ENCODE results near the gene GARIN5A.

The GARIN5A gene

DNA sequence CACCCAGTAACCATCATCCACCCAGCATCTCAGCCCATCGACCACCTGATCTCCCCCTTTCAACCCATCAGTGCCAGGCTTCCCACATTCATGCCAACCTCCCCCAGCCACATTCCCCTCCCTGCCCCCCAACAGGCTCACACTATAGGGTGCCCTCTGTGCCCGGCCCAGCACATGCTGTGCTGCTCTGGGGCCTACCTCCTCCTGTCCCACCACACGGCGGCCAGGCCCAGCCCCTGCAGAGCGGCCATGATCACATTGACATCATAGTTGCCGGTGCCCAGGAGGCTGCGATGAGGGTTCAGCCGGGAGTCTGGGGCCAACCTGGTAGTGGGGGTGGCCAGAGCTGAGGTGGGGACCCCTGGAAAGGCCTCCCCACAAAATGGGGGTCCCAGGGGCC lies 30.7 kb upstream of the GARIN5A start:
- DNase-seq, result no peak

GRCh38 chr19:50506700-50507099 lies 30.1 kb upstream of the GARIN5A start:
- no peak for DNase-seq

DNA sequence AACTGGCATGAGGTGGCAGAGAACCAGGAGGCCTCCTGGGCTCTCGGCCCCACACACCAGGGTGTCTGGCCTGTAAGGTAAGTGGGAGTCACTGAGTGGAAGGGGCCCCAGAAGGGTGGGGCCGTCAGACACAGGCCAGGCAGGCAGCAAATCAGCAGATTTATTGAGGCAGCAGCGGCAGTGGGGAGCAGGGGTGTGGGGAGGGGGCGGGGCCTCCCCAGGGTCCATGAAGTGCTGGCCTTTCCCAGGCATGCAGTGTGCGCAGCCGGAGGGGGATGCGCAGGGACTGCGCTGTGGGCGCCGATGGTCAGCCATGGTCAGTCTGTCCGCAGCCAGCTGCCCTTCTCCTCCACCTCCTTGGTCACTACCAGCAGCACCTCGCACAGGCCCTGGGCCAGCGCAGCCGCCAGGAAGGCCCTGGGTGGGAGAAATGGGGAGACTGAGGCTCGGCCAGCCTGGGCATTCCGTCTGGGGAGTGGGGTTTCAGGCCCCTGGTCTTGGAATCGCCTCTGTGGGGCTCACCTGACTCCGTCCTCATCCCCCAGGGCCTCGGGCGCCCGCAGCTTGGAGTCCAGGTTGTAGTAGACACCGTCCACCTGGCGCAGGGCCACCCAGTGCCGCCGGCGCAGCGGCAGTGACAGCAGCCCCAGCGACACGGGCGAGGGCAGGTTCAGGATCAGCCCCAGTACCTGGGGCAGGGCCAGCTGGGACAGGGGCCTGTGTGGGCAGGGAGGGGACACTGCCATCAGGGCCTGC lies 29.4 kb upstream of the GARIN5A start:
- DNase-seq, result no peak

DNA sequence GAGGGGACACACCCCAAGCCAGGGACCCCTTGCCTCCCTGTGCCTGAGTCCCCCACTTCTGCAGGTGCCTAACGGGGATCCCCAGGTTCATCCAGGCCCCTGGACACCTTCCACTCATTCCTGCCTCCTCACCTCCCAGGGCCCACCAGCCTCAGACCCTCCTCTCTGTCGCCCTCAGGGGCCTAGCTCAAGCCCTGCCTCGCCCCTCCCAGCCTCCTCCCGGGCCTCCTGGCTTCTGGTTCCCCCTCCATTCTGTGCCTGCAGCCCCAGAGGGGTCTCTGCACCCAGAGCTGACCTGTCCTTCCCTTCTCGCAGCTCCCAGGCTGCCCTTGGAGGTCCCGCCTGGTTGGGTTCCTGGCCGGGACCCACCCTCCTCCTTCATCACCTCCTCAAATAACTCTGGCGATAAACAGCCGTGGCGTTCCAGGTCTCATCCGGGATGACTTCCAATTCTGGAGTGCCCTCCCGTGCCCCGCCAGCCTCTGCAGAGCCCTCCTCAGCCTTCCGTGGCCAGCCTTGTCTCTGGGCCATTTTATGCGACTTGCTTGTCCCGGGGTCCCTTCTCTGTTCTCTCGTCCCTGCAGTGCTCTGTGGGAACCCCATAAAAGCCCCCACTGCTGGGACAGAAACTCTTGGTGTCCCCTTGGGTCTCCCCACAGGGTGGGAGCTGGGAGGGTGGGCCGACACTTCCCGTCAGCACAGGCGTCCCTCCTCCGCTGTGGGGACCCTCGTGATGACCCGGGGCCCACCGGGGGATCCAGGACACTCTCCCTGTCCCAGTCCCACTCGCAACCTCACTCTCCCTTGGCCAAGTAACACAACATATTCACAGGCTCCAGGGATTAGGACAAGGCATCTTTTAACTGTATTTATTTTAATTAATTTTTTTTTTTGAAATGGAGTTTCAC lies 25.2 kb upstream of the GARIN5A start:
- no peak for DNase-seq

DNA sequence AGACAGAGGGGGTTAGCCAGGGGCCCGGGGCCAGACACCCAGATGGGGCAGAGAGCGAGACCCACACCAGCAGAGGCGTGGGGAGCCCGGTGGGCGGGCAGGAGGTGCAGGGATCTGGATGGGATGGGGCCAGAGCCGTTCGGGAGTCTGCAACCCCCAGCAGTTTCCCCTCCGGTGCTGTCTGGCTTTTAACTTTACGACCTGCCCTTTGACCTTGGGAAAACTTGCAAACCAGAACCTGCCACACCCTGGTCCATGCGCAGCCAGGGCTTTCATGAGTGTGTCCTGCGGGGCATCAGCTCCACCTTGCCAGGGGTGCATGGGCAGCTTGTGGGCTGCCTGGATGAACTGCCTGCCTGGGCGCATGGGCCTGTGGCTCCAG lies 24.5 kb upstream of the GARIN5A start:
- no peak for DNase-seq

- no peak for DNase-seq
Observed at GRCh38 chr19:50500753-50501151, 24.1 kb upstream of the GARIN5A start.

GRCh38 chr19:50500060-50500752 lies 23.6 kb upstream of the GARIN5A start:
- DNase-seq, result no peak

GRCh38 chr19:50498219-50499056 lies 21.8 kb upstream of the GARIN5A start:
- DNase-seq, result no peak

DNA sequence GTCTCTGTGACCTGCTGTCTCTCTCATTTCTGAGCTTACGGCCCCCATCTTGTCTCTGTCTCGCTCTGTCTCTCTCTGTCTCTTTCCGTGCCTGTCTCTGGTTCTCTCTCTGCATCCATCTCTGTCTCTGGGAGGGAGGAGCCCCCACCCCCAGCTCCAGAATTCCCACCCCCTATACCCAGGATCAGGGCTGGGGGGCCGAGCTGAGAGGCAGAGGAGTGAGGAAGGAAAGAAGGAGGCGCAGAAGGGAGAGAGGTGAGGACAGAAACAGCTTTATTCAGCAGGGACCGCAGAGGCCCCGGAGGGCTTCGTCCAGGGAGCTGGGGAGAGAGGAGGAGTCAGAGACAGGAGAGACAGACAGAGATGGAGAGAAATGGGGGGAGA lies 20.4 kb upstream of the GARIN5A start:
- DNase-seq, result no peak

DNA sequence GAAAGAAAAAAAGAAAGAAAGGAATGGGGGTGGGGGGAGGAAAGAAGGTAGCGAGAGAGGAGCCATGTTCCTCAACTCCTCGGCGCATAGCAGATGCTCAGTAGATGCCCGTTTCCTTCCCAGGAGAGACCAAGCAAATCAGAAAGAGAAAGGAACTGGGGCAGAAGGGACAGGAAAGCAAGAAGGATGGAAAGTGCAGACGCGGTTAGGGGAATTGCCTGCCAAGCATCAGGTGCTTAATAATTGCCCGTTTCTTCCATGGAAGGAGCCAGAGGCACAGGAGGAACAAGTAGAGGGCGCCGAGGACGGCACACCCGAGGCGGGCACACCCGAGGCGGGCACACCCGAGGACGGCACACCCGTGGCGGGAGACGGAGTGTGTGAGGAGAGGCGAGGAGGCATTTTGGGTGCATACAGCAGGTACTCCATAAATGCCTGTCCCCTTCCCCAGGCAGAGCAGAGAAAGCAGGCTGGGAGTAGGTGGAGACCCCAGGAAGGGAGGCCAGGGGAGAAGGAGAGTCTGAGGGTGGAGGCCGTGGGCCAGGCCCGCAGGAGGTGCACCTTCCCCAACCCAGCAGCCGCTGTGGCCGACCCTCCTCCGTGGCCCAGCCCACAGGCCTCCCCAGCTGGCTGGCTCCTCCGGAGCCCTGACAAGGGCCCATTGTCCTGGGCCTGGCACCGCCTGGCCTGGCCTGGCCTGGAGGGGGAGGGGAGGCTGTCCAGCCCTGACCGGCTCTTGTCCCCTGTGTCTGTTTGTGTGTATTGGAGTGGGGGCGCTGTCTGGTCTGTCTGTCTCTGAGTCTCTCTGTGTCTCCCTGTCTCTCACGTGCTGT lies 19.8 kb upstream of the GARIN5A start:
- no peak for DNase-seq

- DNase-seq, result no peak
Observed at GRCh38 chr19:50495020-50495531, 18.4 kb upstream of the GARIN5A start.

- DNase-seq, result no peak
Observed at GRCh38 chr19:50494186-50495019, 17.8 kb upstream of the GARIN5A start.

DNA sequence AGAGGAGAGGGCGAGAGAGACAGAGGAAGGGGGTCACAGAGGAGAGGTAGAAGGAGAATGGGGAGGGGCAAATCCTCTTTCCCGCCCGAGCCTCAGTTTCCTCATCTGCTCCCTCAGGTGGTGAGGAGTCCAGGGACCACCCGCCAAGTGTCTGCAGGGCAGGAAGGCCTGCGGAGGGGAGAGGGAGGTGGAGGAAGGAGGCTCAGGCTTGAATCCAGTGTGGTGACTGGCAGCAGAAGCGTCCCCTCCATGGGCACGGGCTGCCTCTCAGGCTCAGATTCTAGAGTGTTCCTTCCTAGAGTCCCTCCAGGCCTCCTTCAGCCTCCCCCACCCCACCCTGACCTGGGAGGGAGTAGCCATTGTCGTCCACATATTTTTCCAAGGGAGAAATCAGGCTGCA lies 16.5 kb upstream of the GARIN5A start:
- no peak for DNase-seq

- no peak for DNase-seq
Observed at GRCh38 chr19:50492303-50493052, 15.8 kb upstream of the GARIN5A start.

DNA sequence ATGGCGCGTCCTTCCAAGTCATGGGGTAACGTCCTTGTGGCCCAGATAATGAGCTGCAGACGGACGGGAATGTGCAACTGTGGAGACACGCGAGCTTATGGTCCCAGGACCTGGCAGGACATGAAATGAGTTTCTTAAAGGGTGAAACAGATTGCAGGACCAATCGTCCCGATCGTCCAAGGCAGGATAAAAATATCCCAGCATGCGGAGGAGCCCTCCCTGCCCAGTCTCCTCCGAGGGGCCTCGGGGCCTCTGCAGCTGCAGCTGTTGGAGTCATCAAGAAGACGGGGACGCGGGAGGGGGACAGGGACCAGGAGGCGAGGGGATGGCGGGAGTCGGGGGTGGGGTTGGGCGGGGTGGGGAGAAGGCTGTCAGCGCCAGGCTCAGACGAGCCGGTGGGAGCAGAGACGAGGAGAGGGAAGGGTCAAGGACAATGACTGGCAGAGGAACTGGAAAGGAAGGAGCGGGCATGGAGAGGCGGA lies 14.4 kb upstream of the GARIN5A start:
- no peak for DNase-seq

DNA sequence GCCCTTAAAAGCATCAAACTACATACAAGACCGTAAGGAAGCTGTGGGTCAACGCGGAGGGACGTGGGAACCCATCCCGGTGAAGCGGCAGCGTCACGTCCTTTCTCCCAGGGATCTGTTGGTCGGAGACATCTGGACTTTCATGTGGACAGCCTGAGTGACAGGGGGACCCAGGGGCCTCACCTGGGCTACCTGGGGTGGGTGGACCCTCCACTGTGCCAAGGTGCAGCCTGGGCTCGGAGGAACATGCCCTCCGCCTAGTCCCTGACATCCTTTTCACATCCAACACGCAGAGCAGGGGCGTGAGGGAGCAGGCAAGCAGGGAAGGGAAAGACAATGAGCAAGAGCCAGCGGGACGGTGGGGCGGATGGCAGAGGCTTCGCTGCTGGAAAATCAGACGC lies 13.8 kb upstream of the GARIN5A start:
- DNase-seq, result no peak

DNA sequence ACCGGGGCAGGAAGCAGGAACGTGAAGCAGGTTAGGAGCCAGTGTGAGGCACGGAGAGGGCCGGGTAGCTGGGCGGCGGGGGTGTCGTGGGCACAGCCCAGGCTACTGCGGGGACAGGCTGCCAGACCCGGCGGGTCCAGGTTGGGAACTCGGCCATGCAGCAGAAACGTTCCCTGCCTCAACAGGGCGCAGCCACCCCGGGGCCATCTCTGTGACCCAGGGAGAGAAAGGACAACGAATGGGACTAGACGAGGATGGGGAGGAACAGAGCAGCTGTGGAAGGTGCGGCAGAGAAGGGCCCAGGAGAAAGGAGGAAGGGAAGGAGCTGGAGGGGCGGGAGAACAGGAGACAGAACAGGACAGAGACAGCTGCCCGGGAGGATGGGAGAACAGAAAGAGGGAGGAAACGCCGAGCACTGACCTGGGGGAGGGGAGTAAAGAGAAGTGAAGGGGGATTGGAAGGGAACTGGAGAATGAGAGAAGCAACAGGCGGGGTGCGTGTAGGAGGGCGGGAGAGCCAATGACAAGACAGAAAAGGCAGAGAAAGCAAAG lies 12.9 kb upstream of the GARIN5A start:
- DNase-seq, result no peak

GRCh38 chr19:50488389-50489194 lies 11.9 kb upstream of the GARIN5A start:
- no peak for DNase-seq

Measured in SIG-M5 (cell line).